Calu3 (cell line): ENCODE measurements around the gene SAMD4B. TPM values are rescaled to one million over a fixed set of nuclear protein-coding genes. Genes with fewer than 3 reads are reported as not detected.

Experiments used
- BruUV-seq: library from RNA; stranded (reverse); fragments of 400-500 nt; replicated peaks from 2 replicates; lab custom pipeline; 2021; lab: Mats Ljungman, UMichigan
- CTCF ChIA-PET: fragments of 300-600 bp; sonication (Branson Sonifier 250); formaldehyde crosslinking; loops from one replicate; lab custom pipeline; 2022; ENCODE audit warnings: antibody characterized with exemption; lab: Charles Lee
- DNase-seq: peaks from one replicate; pipeline ENCODE4 v3.0.0; 2022
- H3K27ac Mint-ChIP-seq: one replicate; pipeline ENCODE4 v1.8.0; 2022; ENCODE audit warnings: mixed read lengths; ENCODE audit not compliant: unreplicated experiment
- H3K27me3 Mint-ChIP-seq: one replicate; pipeline ENCODE4 v1.8.0; 2022; ENCODE audit warnings: mixed read lengths; ENCODE audit not compliant: unreplicated experiment
- H3K36me3 Mint-ChIP-seq: one replicate; pipeline ENCODE4 v1.8.0; 2022; ENCODE audit warnings: mild to moderate bottlenecking, moderate library complexity, mixed read lengths; ENCODE audit not compliant: insufficient read depth, unreplicated experiment
- H3K4me1 Mint-ChIP-seq: one replicate; pipeline ENCODE4 v1.8.0; 2022; ENCODE audit warnings: mild to moderate bottlenecking, low read depth, mixed read lengths; ENCODE audit not compliant: unreplicated experiment
- H3K4me3 Mint-ChIP-seq: one replicate; pipeline ENCODE4 v1.8.0; 2022; ENCODE audit warnings: mild to moderate bottlenecking, low read depth, moderate library complexity, mixed read lengths; ENCODE audit not compliant: unreplicated experiment
- H3K9me3 Mint-ChIP-seq: one replicate; pipeline ENCODE4 v1.8.0; 2022; ENCODE audit warnings: low read depth, mixed read lengths; ENCODE audit not compliant: unreplicated experiment
- CTCF ChIP-seq: fragments of 200-600 bp; IDR thresholded peaks from one replicate; pipeline ENCODE4 v1.8.0; 2022; ENCODE audit warnings: antibody characterized with exemption; ENCODE audit not compliant: unreplicated experiment
- intact Hi-C: fragments of 100-400 bp; cut with micrococcal nuclease; formaldehyde crosslinking; loops from one replicate; pipeline ENCODE4 v1.10.0; 2022; ENCODE audit not compliant: unreplicated experiment
- total RNA-seq: library from RNA; stranded (reverse); gene quantifications from 2 replicates; pipeline ENCODE4 v1.2.3, GENCODE V29; 2022

The SAMD4B gene
- total RNA-seq, 1 experiment from 2014 or later: 214 TPM

GRCh38 chr19:39413272-39413910 lies 71.2 kb downstream of the SAMD4B start:
- no peaks in the 10 kb centered on the region for H3K9me3 Mint-ChIP-seq
- peak; percentile 58 for DNase-seq
- no peak for TF ChIP-seq CTCF
- H3K27ac Mint-ChIP-seq: peak overlapping the region; percentile 64
- peaks cover 40% of the 10 kb centered on the region for H3K4me1 Mint-ChIP-seq
- H3K36me3 Mint-ChIP-seq: peaks cover 68% of the 10 kb centered on the region
- CTCF ChIA-PET: interaction anchor here (0.6 to 1.7 kb wide), 4 partner anchors 12 to 22 kb away, joined by 3 to 5 read pairs (median 4); no protein-coding TSS in a partner anchor
- no peaks in the 10 kb centered on the region for H3K27me3 Mint-ChIP-seq
- intact Hi-C loops: loop anchor here (2.0 to 5.0 kb wide), 2 partner anchors 17 to 291 kb away; no protein-coding TSS in a partner anchor
- peak overlapping the region; percentile 77 for H3K4me3 Mint-ChIP-seq
- BruUV-seq: no TSS peak

DNA sequence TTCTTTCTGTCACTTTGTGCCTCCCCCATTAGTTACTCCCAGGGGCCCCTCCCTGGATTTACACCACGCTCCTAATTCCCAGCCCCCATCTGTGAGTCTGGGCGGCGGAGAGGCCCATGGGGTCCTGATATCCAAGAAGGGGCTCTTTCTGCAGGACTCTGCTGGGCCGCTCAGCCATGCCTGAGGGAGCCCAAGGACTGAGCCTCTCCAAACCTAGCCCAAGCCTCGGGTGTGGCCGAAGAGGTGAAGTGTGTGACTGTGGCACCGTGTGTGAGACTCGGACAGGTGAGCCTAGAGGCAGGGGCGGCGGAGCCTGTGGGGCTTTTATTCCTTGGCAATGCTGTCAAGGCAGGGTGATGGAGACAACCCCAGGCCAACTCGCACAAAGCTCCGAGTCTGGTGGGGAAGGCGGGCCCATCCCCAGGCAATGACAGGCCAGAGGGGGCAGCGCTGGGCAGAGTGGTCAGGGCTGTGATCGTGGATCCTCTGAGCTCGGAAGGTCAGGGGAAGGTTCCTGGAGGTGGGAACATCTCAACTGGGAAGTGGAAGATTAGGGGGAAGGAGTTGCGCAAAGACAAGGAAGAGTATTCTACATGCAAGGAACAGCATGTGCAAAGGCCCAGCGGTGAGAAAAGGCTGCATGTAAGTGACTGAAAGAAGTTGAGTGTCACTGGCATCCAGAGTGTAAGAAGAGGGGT lies 71.8 kb downstream of the SAMD4B start:
- no peaks in the 10 kb centered on the region for H3K9me3 Mint-ChIP-seq
- intact Hi-C loops: loop anchor here (2.0 to 5.0 kb wide), 2 partner anchors 17 to 292 kb away; no protein-coding TSS in a partner anchor
- BruUV-seq: no TSS peak
- no peaks in the 10 kb centered on the region for H3K27me3 Mint-ChIP-seq
- peak overlapping the region; percentile 64 for H3K27ac Mint-ChIP-seq
- DNase-seq: peak; percentile 60
- H3K36me3 Mint-ChIP-seq: peaks cover 66% of the 10 kb centered on the region
- H3K4me3 Mint-ChIP-seq: peak overlapping the region; percentile 77
- CTCF ChIA-PET: interaction anchor here (0.6 to 1.7 kb wide), 6 partner anchors 12 to 67 kb away, joined by 3 to 9 read pairs (median 4); partner anchors contain the start of gene TIMM50
- peaks cover 33% of the 10 kb centered on the region for H3K4me1 Mint-ChIP-seq
- TF ChIP-seq CTCF: peak; percentile 23

DNA sequence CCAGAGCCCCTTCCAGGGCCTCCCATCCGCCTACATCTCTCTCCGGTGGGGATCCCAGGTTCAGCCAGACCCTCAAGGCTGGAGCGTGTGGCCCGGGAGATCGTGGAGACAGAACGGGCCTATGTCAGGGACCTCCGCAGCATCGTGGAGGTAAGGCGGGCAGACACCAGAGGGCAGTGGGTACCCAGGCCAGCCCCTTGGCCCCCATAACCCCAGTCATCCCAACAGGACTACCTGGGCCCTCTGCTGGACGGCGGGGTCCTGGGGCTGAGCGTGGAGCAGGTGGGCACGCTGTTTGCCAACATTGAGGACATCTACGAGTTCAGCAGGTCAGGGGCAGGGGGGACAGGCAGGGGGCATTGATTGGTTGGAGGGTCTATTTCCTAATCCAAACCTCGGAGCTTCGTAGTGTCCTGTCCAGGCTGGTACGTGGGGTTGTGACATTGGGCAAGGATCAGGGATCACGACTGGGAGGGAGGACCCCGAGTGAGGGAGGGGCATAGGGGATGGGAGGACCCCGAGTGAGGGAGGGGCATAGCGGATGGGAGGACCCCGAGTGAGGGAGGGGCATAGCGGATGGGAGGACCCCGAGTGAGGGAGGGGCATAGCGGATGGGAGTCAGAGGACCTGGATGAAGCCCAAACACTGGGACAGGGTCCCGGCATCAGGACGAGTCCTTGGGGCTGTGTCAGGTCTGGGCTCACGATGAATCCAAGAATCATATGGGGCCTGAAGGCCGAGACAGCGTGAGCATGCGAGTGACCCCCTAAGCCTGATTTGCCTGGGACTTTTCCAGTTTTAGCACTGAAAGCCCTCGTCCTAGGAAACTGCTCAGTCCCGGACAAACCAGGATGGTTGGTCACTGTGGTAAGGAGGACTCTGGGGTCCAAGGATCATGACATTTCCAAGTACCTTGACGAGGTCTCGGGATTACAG lies 73.2 kb downstream of the SAMD4B start:
- Mint-ChIP-seq H3K9me3 (no peaks in the 10 kb centered on the region), H3K27ac (no peak overlapping the region), H3K36me3 (peaks cover 66% of the 10 kb centered on the region), H3K4me1 (peaks cover 29% of the 10 kb centered on the region), H3K4me3 (no peak overlapping the region), H3K27me3 (no peaks in the 10 kb centered on the region)
- no peak for DNase-seq
- intact Hi-C loops: no loop called here
- CTCF ChIA-PET: interaction anchor here (1.7 kb wide), 1 partner anchor 11 kb away, joined by 4 read pairs; no protein-coding TSS in a partner anchor
- no TSS peak for BruUV-seq
- no peak for TF ChIP-seq CTCF
